Colonic mucosa (tissue), 4 donors: ENCODE data around the gene NPPA. TPM values are rescaled to one million over a fixed set of nuclear protein-coding genes. Genes with fewer than 3 reads are reported as not detected.
"Not testable (repeated sequence)": the region's sequence is repeated elsewhere in the genome, so short reads cannot be mapped to it uniquely, and the experiment has no call there.

Source experiments
- DNase-seq: peaks from one replicate; pipeline ENCODE4 v3.0.0-alpha.2; 2020
- H3K27ac ChIP-seq: fragments of 200-600 bp; one replicate; pipeline ENCODE4 v1.8.0; 2021
- H3K27me3 ChIP-seq: fragments of 200-600 bp; one replicate; pipeline ENCODE4 v1.8.0; 2021
- H3K36me3 ChIP-seq: fragments of 200-600 bp; one replicate; pipeline ENCODE4 v1.8.0; 2021
- H3K4me1 ChIP-seq: fragments of 200-600 bp; one replicate; pipeline ENCODE4 v1.8.0; 2021; ENCODE audit warnings: mild to moderate bottlenecking
- H3K4me3 ChIP-seq: fragments of 200-600 bp; one replicate; pipeline ENCODE4 v1.8.0; 2021
- H3K9ac ChIP-seq, 2 donors: one replicate each; pipeline ENCODE4 v1.7.0; 2013; ENCODE audit warnings: control low read depth in 2 of 2, low read depth in 2 of 2, low read length in 2 of 2
- H3K9me3 ChIP-seq: fragments of 200-600 bp; one replicate; pipeline ENCODE4 v1.8.0; 2021
- intact Hi-C: fragments of 100-400 bp; cut with DNase I; formaldehyde crosslinking; loops from one replicate; pipeline ENCODE4 v1.14.1; 2022
- total RNA-seq, 2 donors: library from RNA; stranded (reverse); fragmentation: NEBNext Ultra II Directional in 1 of 2; extraction: Animal tissue kit (Norgen Biotek cat#: 25700) in 1 of 2; gene quantifications; one replicate each; pipeline ENCODE4 v1.2.1, GENCODE V29; 2021
- TF ChIP-seq, protein P1 (sequence below): fragments of 200-600 bp; IDR thresholded peaks from one replicate; pipeline ENCODE4 v1.8.0; 2022; ENCODE audit warnings: antibody characterized with exemption, mild to moderate bottlenecking
- donor health status: healthy.
- donor health status: DM: no; HTN: no; CAD: no.
- donor health status: DM: no; HTN: no; CAD: no.

Gene NPPA
- total RNA-seq, 2 donors from 2014 or later: 3.1 TPM; not detected in 1

DNA sequence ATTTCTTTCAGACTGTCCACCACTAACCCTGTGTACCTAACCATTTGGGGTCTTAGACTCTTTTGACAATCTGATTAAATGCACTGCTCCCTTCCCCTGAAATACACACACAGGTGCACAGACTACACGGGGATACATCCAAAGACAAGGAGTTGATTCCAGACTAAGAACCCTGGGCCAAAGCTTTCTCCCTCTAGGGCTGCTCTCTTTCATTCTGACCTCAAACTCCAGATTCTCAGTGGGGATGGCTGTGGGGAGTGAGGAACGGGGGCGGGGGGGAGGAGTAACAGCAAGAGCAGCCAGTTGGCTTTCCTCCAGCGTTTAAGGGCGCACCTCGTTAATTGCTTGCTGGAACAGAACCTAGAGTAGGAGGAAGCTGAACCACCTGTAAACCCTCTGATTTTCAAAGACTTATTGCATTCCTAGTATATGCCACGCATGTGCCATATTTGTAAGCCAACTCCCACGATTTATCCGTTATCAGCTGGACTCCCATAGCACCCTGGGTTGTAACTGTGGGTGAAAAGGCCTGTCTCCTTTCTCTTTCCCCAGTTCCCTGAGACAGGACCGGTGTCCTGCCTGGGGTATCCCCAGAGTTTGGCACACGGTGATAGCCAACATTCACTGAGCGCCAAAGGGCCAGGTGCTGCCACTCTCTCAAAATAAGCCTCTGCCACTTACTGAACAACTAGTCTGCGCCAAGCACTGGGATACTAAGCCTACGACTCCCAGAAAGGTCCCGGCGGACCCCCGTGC lies 42.7 kb downstream of the NPPA start:
- H3K4me1 ChIP-seq: peaks cover 20% of the 10 kb centered on the region
- no peaks in the 10 kb centered on the region for H3K27me3 ChIP-seq
- intact Hi-C loops: no loop called here

GRCh38 chr1:11803924-11804665 lies 43.5 kb downstream of the NPPA start:
- Histone ChIP-seq H3K27ac (peak overlapping the region; percentile 91), H3K9ac (peak overlapping the region in 1 of 2 donors; percentile 96), H3K4me3 (peak overlapping the region; percentile 55), H3K4me1 (peaks cover 20% of the 10 kb centered on the region)
- H3K9me3 ChIP-seq, H3K27me3 ChIP-seq, intact Hi-C loops, H3K36me3 ChIP-seq: not testable (repeated sequence)
- peak; percentile 22 for DNase-seq

More for the DNA sequence above, 42.7 kb downstream of the NPPA start:
- Histone ChIP-seq H3K4me3 (peak overlapping the region; percentile 55), H3K9me3 (no peaks in the 10 kb centered on the region), H3K36me3 (peaks cover 8% of the 10 kb centered on the region), H3K9ac (peak overlapping the region; percentile 96 to 99), H3K27ac (peak overlapping the region; percentile 91)
- DNase-seq: peak; percentile 59
- TF ChIP-seq, protein P1, sequence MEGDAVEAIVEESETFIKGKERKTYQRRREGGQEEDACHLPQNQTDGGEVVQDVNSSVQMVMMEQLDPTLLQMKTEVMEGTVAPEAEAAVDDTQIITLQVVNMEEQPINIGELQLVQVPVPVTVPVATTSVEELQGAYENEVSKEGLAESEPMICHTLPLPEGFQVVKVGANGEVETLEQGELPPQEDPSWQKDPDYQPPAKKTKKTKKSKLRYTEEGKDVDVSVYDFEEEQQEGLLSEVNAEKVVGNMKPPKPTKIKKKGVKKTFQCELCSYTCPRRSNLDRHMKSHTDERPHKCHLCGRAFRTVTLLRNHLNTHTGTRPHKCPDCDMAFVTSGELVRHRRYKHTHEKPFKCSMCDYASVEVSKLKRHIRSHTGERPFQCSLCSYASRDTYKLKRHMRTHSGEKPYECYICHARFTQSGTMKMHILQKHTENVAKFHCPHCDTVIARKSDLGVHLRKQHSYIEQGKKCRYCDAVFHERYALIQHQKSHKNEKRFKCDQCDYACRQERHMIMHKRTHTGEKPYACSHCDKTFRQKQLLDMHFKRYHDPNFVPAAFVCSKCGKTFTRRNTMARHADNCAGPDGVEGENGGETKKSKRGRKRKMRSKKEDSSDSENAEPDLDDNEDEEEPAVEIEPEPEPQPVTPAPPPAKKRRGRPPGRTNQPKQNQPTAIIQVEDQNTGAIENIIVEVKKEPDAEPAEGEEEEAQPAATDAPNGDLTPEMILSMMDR: no peak

DNA sequence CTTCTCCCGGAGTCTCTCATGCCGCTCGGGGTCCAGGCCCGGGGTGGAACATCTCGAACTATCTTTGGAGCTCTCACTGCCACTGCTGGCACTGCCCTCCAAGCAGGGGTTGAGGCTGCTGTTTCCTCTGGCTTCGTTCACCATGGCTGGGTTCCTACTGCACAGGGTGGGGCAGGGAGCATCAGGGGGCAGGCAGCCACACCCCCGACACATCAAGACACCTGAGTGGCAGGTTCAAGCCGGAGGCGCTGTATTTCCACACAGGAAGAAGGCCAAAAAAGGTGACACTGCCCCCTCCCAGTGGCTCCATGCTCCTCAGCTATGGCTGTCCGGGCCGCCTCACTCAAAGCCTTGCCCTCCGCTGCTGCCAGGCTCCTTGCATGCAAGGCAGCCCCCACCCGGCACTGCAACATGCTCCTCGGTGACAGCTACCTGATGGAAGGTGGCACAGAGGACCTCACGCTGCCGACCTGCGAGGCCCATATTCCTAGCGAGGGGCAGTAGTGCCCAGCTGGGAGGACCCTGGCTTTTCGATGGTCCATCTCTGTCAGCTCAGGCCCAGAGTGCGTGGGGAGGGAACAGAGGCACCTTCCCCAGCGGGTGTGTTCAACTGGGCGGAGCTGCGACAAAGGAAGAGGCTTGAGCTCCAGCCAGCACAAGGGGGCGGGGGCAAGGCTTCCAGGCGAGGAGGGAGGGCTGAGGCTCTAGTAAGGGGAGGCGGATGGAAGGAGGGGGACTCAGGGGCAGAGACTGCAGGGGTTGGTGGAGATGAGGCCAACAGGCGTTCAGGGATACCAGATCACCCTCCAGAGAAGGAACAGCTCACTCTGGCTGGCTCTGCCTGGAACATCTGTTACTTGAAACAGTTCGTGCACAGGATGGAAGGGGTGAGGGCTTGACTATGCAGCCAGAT lies 44.4 kb downstream of the NPPA start:
- no peaks in the 10 kb centered on the region for H3K9me3 ChIP-seq
- peak overlapping the region; percentile 66 to 77 for H3K9ac ChIP-seq
- no peaks in the 10 kb centered on the region for H3K27me3 ChIP-seq
- peak overlapping the region; percentile 55 for H3K4me3 ChIP-seq
- DNase-seq: peak; percentile 96
- H3K36me3 ChIP-seq: peaks cover 8% of the 10 kb centered on the region
- intact Hi-C loops: no loop called here
- TF ChIP-seq, protein P1: no peak
- H3K27ac ChIP-seq: peak overlapping the region; percentile 91
- peaks cover 20% of the 10 kb centered on the region for H3K4me1 ChIP-seq

DNA sequence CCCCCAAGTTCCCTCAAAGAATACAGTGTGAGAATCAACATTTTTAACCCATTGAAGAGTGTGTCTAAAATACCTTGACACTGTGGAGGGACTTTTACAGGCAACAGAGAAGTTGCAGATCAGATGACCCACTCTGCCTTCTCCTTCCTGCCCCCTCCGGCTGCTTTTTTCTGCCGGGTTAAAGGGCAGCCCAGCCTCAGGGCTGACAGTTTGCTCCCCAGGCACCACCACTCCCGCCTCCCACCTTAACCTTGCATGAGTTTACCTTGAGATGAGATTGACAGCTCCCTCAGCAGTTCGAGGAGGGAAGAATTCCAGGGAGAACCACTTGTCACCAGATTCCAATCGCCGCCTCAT lies 45.0 kb downstream of the NPPA start:
- Histone ChIP-seq H3K4me1 (peaks cover 20% of the 10 kb centered on the region), H3K36me3 (peaks cover 8% of the 10 kb centered on the region), H3K9ac (peak overlapping the region; percentile 66 to 77), H3K27me3 (no peaks in the 10 kb centered on the region), H3K4me3 (peak overlapping the region; percentile 55), H3K9me3 (no peaks in the 10 kb centered on the region), H3K27ac (peak overlapping the region; percentile 91)
- intact Hi-C loops: no loop called here
- TF ChIP-seq, protein P1: no peak
- DNase-seq: peak; percentile 43

DNA sequence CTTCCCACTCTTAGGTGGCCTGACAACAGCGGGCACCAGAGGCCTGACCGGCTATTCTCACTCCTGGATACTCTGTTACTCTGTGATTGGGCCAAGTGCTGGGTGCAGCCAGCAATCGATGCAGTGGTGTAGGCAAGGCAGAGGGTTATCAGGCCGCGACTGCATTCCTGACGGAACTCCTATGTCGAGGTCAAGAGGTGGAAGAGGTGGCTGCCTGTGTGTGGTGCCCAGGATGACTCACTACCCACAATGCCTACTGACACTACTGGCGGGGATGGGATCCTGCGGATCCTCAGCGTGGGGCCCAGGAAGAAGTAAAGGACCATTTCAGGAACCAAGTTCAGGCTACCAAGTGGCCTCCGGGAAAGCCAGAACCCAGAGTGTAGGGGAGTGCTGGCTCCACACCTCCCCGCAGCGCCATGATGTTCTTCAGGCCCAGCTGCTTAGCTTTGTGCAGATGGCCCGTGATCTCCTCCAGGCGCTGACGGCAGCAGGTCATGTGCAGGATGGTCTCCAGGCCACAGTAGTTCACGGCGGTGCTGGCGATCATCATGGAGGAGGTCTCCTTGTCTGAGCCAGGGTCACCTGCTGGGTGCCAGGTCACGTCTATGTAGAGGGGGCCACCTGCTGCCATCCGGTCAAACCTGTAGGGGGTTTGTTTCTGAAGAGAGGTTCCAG lies 46.7 kb downstream of the NPPA start:
- H3K9ac ChIP-seq: no peak overlapping the region
- H3K4me1 ChIP-seq: peaks cover 14% of the 10 kb centered on the region
- DNase-seq: no peak
- peaks cover 10% of the 10 kb centered on the region for H3K36me3 ChIP-seq
- no peak overlapping the region for H3K4me3 ChIP-seq
- no peaks in the 10 kb centered on the region for H3K9me3 ChIP-seq
- no peaks in the 10 kb centered on the region for H3K27me3 ChIP-seq
- H3K27ac ChIP-seq: no peak overlapping the region
- TF ChIP-seq, protein P1: no peak
- intact Hi-C loops: no loop called here
